ENCODE results near the gene RGS12. TPM values are rescaled to one million over a fixed set of nuclear protein-coding genes. Genes with fewer than 3 reads are reported as not detected.
A peak's percentile ranks its signal among the peaks of the same experiment; 100 is the strongest.

Gene RGS12
- total RNA-seq, 1 donor from 2014 or later: 81.9 TPM

DNA sequence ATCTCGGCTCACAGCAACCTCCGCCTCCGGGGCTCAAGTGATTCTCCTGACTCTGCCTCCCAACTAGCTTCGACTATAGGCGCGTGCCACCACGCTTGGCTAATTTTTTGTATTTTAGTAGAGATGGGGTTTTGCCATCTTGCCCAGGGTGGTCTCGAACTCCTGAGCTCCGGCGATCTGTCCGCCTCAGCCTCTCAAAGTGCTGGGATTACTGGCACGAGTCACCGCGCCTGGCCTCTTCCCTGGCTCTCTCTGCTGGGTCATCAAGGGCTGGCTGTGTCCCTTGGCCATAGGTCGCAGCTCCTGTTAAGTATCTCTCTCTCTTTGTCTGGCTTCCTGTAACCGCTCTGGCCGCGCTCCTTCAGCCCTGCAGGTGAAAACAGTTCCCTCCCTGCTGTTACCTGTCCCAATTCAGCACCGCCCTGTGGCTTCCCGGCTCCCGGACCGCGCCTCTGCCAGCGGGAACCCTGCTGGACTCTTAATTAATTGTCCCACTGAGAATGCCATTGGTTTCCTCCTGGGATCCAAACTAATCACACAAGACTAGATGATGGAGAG lies 1.3 kb upstream of the RGS12 start:
- H3K36me3 Mint-ChIP-seq: peaks cover 18% of the 10 kb centered on the region
- DNase-seq (ENCODE audit: low spot score in 2 of 2, unreplicated experiment in 2 of 2): no peak
- H3K4me3 Mint-ChIP-seq: peak overlapping the region; percentile 81
- H3K4me1 Mint-ChIP-seq: peaks cover 20% of the 10 kb centered on the region
- peaks cover 19% of the 10 kb centered on the region for H3K27me3 Mint-ChIP-seq (ENCODE audit: low read depth)
- TF ChIP-seq, protein P1, sequence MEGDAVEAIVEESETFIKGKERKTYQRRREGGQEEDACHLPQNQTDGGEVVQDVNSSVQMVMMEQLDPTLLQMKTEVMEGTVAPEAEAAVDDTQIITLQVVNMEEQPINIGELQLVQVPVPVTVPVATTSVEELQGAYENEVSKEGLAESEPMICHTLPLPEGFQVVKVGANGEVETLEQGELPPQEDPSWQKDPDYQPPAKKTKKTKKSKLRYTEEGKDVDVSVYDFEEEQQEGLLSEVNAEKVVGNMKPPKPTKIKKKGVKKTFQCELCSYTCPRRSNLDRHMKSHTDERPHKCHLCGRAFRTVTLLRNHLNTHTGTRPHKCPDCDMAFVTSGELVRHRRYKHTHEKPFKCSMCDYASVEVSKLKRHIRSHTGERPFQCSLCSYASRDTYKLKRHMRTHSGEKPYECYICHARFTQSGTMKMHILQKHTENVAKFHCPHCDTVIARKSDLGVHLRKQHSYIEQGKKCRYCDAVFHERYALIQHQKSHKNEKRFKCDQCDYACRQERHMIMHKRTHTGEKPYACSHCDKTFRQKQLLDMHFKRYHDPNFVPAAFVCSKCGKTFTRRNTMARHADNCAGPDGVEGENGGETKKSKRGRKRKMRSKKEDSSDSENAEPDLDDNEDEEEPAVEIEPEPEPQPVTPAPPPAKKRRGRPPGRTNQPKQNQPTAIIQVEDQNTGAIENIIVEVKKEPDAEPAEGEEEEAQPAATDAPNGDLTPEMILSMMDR (IDR thresholded peaks at IDR 0.05; ENCODE audit: unreplicated experiment): no peak
- H3K9me3 Mint-ChIP-seq: no peaks in the 10 kb centered on the region
- peak overlapping the region; percentile 83 for H3K27ac Mint-ChIP-seq

DNA sequence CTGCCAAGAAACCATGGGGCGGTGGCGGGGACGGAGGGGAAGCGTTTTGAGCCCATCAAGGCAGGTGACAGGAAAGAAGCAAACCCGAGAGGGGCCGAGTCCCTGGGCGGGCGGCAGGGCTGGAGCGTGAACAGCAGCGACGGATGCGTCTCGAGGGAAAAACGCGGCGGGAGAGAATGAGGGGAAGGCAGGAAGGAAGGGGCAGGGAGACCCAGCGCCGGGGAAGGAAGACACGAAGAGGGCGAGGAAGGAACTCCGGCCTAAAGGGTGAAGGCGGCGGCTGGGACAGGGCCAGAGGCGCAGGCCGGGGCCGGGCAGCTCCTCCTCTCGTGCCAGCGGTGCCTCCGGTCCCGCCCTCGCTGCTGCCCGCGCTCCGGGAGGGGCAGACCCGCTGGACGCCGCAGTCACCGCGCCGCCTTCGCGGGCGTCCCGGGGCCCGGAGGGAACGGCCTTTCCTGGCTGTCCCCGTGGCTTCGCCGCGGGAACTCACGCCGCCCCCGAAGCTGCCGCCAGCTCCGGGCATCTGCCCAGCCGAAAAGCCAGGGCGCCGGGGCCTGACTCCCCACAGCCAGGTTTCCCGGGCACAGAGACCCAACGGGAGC lies 751 bp upstream of the RGS12 start:
- peak overlapping the region; percentile 83 for H3K27ac Mint-ChIP-seq
- TF ChIP-seq, protein P1 (IDR thresholded peaks at IDR 0.05; ENCODE audit: unreplicated experiment): no peak
- peaks cover 21% of the 10 kb centered on the region for H3K36me3 Mint-ChIP-seq
- peak overlapping the region; percentile 81 for H3K4me3 Mint-ChIP-seq
- H3K27me3 Mint-ChIP-seq (ENCODE audit: low read depth): peaks cover 15% of the 10 kb centered on the region
- peaks cover 2% of the 10 kb centered on the region for H3K9me3 Mint-ChIP-seq
- peaks cover 20% of the 10 kb centered on the region for H3K4me1 Mint-ChIP-seq
- DNase-seq (ENCODE audit: low spot score in 2 of 2, unreplicated experiment in 2 of 2): peak in 1 of 2 experiments; percentile 69

DNA sequence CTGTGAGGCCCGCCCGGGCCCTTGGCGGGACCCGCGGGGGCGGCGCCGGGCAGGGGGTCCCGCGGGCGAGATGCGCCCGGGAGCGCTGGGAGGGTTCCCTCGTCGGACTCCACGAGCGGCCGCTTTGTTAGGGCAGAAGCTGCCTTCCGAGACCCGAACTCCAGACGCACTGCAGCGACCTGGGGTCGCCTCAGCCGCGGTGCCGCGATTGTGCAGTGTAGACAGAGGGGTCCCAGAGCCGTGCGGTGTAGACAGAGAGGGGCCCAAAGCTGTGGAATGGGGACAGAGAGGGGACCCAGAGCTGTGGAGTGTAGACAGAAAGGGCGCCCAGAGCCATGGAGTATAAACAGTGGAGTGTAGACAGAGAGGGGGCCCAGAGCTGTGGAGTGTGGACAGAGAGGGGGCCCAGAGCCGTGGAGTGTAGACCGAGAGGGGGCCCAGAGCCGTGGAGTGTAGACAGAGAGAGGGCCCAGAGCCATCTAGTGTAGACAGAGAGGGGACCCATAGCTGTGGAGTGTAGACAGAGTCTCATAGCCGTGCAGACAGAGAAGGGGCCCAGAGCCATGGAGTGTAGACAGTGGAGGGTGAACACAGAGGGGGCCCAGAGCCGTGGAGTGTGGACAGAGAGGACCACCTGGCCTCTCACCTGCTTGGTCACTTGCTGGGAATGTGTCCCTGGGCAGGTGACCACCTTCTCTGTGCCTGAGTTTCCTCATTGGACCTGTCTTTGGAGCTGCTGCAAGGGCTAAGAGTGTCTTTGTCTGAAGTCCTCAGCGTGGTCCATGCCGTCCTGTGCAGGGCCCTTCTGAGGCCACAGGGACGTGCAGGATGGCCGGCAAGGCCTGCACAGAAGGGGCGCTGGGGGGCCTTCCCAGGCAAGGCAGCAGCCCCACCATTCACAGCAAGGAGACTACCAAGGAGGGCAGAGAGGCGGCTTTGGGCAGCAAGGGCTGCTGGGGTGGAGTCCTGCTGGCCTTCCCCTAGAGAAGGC lies 875 bp downstream of the RGS12 start:
- TF ChIP-seq, protein P1 (IDR thresholded peaks at IDR 0.05; ENCODE audit: unreplicated experiment): no peak
- Mint-ChIP-seq H3K4me1 (peaks cover 21% of the 10 kb centered on the region), H3K27me3 (ENCODE audit: low read depth) (peaks cover 14% of the 10 kb centered on the region)

DNA sequence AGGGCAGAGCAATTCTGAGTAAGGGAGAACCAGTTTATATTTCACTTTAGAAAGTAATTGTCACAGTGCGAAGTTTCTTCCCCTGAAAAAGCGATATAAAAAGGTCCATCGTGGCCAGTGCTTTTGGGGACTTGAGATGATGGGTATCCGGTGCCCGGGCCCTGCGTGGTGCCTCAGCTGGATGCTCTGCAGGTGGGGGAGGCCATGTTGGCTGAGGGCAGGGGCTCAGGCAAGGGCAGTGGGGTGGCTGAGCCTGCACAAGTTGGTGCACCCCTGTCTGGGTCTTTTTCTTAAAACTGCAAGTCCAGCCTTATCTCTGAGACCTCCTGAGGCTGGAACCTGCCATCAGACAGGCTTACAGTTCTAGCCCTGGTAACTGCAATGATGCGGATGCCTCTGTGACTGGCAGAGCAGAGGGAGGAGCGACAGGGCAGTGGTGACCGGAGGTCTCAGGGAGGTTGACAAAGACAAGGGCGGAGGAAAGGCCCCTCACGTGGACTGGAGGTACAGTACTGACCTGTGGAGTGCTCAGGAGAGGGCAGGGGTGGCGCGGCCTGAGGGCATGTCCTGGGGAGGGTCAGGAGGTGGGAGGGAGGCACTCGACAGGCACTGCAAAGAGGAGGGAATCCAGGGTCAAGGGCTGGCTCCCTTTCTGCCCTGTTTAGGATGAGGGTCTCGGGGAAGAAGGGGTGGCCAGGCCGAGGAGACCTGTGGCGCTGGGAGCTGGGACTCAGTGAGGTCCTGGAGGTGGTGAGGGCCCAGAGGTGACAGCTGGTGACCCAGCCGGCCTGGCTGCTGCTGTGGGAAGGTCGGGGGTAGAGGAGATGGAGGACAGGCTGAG lies 1.8 kb downstream of the RGS12 start:
- H3K9me3 Mint-ChIP-seq: peaks cover 16% of the 10 kb centered on the region
- peak in 1 of 2 experiments; percentile 36 for DNase-seq (ENCODE audit: low spot score in 2 of 2, unreplicated experiment in 2 of 2)
- H3K36me3 Mint-ChIP-seq: peaks cover 38% of the 10 kb centered on the region
- TF ChIP-seq, protein P1 (IDR thresholded peaks at IDR 0.05; ENCODE audit: unreplicated experiment): no peak
- peak overlapping the region; percentile 55 for H3K27ac Mint-ChIP-seq
- H3K4me1 Mint-ChIP-seq: peaks cover 30% of the 10 kb centered on the region
- peaks cover 13% of the 10 kb centered on the region for H3K27me3 Mint-ChIP-seq (ENCODE audit: low read depth)
- H3K4me3 Mint-ChIP-seq: peak overlapping the region; percentile 94

More for the DNA sequence above, 875 bp downstream of the RGS12 start:
- peaks cover 37% of the 10 kb centered on the region for H3K36me3 Mint-ChIP-seq
- peak overlapping the region; percentile 94 for H3K4me3 Mint-ChIP-seq
- H3K27ac Mint-ChIP-seq: peak overlapping the region; percentile 93
- peak in 1 of 2 experiments; percentile 55 for DNase-seq (ENCODE audit: low spot score in 2 of 2, unreplicated experiment in 2 of 2)
- H3K9me3 Mint-ChIP-seq: peaks cover 16% of the 10 kb centered on the region
